ENCODE results near the gene TCTN1.

Gene TCTN1

GRCh38 chr12:110677982-110678381 is 64.1 kb downstream of the TCTN1 start:
- Histone ChIP-seq H3K9ac (ENCODE audit: low read length) (no peak overlapping the region), H2BK12ac (ENCODE audit: low read length in 2 of 2) (no peak overlapping the region), H3K27me3 (ENCODE audit: control insufficient read depth in 1 of 2, insufficient read depth in 1 of 2, low read length in 2 of 2) (peaks cover 0 to 2% of the 10 kb centered on the region in 2 experiments), H3K9me3 (ENCODE audit: control insufficient read depth, low read length) (peaks cover 8% of the 10 kb centered on the region), H3K23ac (ENCODE audit: low read length in 2 of 2) (no peak overlapping the region), H2AK5ac (ENCODE audit: low read length, severe bottlenecking) (no peak overlapping the region), H4K91ac (ENCODE audit: low read length) (no peak overlapping the region), H3K4me2 (ENCODE audit: low read length, poor library complexity, severe bottlenecking) (peak overlapping the region; percentile 13), H4K8ac (ENCODE audit: low read length) (no peak overlapping the region), H2BK15ac (ENCODE audit: low read depth, poor library complexity, severe bottlenecking) (no peak overlapping the region), H3K4ac (ENCODE audit: low read depth in 1 of 2, low read length in 2 of 2) (no peak overlapping the region), H2BK5ac (ENCODE audit: low read depth, low read length, poor library complexity, severe bottlenecking) (no peak overlapping the region), H3K14ac (ENCODE audit: low read length in 2 of 2) (no peak overlapping the region), H3K36me3 (ENCODE audit: control insufficient read depth in 1 of 2, insufficient read depth in 2 of 2, low read depth in 1 of 2, low read length in 2 of 2) (no peaks in the 10 kb centered on the region), H2BK120ac (ENCODE audit: low read depth, low read length) (no peak overlapping the region), H3K27ac (ENCODE audit: low read length, poor library complexity, severe bottlenecking) (peak overlapping the region; percentile 53), H3K18ac (ENCODE audit: low read depth in 1 of 2, low read length in 2 of 2) (no peak overlapping the region), H3K79me1 (replicated peaks; ENCODE audit: low read length, poor library complexity, severe bottlenecking) (no peaks in the 10 kb centered on the region), H3K4me3 (ENCODE audit: insufficient read depth in 1 of 2, low read depth in 1 of 2, low read length in 2 of 2) (no peak overlapping the region), H3K4me1 (ENCODE audit: control insufficient read depth, insufficient read depth, low read depth, low read length) (peaks cover 8% of the 10 kb centered on the region), H2AFZ (ENCODE audit: low read depth, low read length) (no peak overlapping the region)
- DNase-seq = no peak
- 96% methylated on average over 4 of the region's 4 CpGs for WGBS

GRCh38 chr12:110679201-110679600 is 65.3 kb downstream of the TCTN1 start:
- no peak overlapping the region for H3K18ac ChIP-seq (ENCODE audit: low read depth in 1 of 2, low read length in 2 of 2)
- H2BK120ac ChIP-seq (ENCODE audit: low read depth, low read length) = no peak overlapping the region
- H3K27ac ChIP-seq (ENCODE audit: low read length, poor library complexity, severe bottlenecking) = no peak overlapping the region
- H3K4me2 ChIP-seq (ENCODE audit: low read length, poor library complexity, severe bottlenecking) = no peak overlapping the region
- no peak overlapping the region for H4K91ac ChIP-seq (ENCODE audit: low read length)
- H3K79me1 ChIP-seq (replicated peaks; ENCODE audit: low read length, poor library complexity, severe bottlenecking) = no peaks in the 10 kb centered on the region
- no peak overlapping the region for H3K4ac ChIP-seq (ENCODE audit: low read depth in 1 of 2, low read length in 2 of 2)
- no peak overlapping the region for H4K8ac ChIP-seq (ENCODE audit: low read length)
- no peaks in the 10 kb centered on the region for H3K36me3 ChIP-seq (ENCODE audit: control insufficient read depth in 1 of 2, insufficient read depth in 2 of 2, low read depth in 1 of 2, low read length in 2 of 2)
- peaks cover 0 to 2% of the 10 kb centered on the region in 2 experiments for H3K27me3 ChIP-seq (ENCODE audit: control insufficient read depth in 1 of 2, insufficient read depth in 1 of 2, low read length in 2 of 2)
- no peak overlapping the region for H2AFZ ChIP-seq (ENCODE audit: low read depth, low read length)
- H3K4me1 ChIP-seq (ENCODE audit: control insufficient read depth, insufficient read depth, low read depth, low read length) = peaks cover 8% of the 10 kb centered on the region
- H3K14ac ChIP-seq (ENCODE audit: low read length in 2 of 2) = no peak overlapping the region
- H3K9me3 ChIP-seq (ENCODE audit: control insufficient read depth, low read length) = peaks cover 6% of the 10 kb centered on the region
- no peak overlapping the region for H2AK5ac ChIP-seq (ENCODE audit: low read length, severe bottlenecking)
- H3K9ac ChIP-seq (ENCODE audit: low read length) = no peak overlapping the region
- no peak for DNase-seq
- no peak overlapping the region for H3K4me3 ChIP-seq (ENCODE audit: insufficient read depth in 1 of 2, low read depth in 1 of 2, low read length in 2 of 2)
- no peak overlapping the region for H2BK12ac ChIP-seq (ENCODE audit: low read length in 2 of 2)
- H3K23ac ChIP-seq (ENCODE audit: low read length in 2 of 2) = no peak overlapping the region
- WGBS = 96% methylated on average over 8 of the region's 12 CpGs
- H2BK5ac ChIP-seq (ENCODE audit: low read depth, low read length, poor library complexity, severe bottlenecking) = no peak overlapping the region
- no peak overlapping the region for H2BK15ac ChIP-seq (ENCODE audit: low read depth, poor library complexity, severe bottlenecking)

- Histone ChIP-seq H4K8ac (ENCODE audit: low read length) (no peak overlapping the region), H3K14ac (ENCODE audit: low read length in 2 of 2) (no peak overlapping the region), H4K91ac (ENCODE audit: low read length) (no peak overlapping the region), H2BK12ac (ENCODE audit: low read length in 2 of 2) (no peak overlapping the region), H3K79me1 (replicated peaks; ENCODE audit: low read length, poor library complexity, severe bottlenecking) (no peaks in the 10 kb centered on the region), H3K27ac (ENCODE audit: low read length, poor library complexity, severe bottlenecking) (no peak overlapping the region), H3K4me1 (ENCODE audit: control insufficient read depth, insufficient read depth, low read depth, low read length) (peaks cover 8% of the 10 kb centered on the region), H2BK5ac (ENCODE audit: low read depth, low read length, poor library complexity, severe bottlenecking) (no peak overlapping the region), H3K4ac (ENCODE audit: low read depth in 1 of 2, low read length in 2 of 2) (no peak overlapping the region), H3K4me3 (ENCODE audit: insufficient read depth in 1 of 2, low read depth in 1 of 2, low read length in 2 of 2) (no peak overlapping the region), H3K9ac (ENCODE audit: low read length) (no peak overlapping the region), H2BK120ac (ENCODE audit: low read depth, low read length) (no peak overlapping the region), H3K27me3 (ENCODE audit: control insufficient read depth in 1 of 2, insufficient read depth in 1 of 2, low read length in 2 of 2) (peaks cover 0 to 2% of the 10 kb centered on the region in 2 experiments), H3K18ac (ENCODE audit: low read depth in 1 of 2, low read length in 2 of 2) (no peak overlapping the region), H2AK5ac (ENCODE audit: low read length, severe bottlenecking) (no peak overlapping the region), H3K23ac (ENCODE audit: low read length in 2 of 2) (no peak overlapping the region), H3K36me3 (ENCODE audit: control insufficient read depth in 1 of 2, insufficient read depth in 2 of 2, low read depth in 1 of 2, low read length in 2 of 2) (no peaks in the 10 kb centered on the region), H3K4me2 (ENCODE audit: low read length, poor library complexity, severe bottlenecking) (no peak overlapping the region), H2BK15ac (ENCODE audit: low read depth, poor library complexity, severe bottlenecking) (no peak overlapping the region), H3K9me3 (ENCODE audit: control insufficient read depth, low read length) (peaks cover 5% of the 10 kb centered on the region), H2AFZ (ENCODE audit: low read depth, low read length) (no peak overlapping the region)
- 65% methylated on average over 1 of the region's 1 CpG for WGBS
- no peak for DNase-seq
Observed at GRCh38 chr12:110680032-110680431, 66.1 kb downstream of the TCTN1 start.

- no peak overlapping the region for H2BK120ac ChIP-seq (ENCODE audit: low read depth, low read length)
- no peak overlapping the region for H2AK5ac ChIP-seq (ENCODE audit: low read length, severe bottlenecking)
- no peak overlapping the region for H3K4ac ChIP-seq (ENCODE audit: low read depth in 1 of 2, low read length in 2 of 2)
- no peak overlapping the region for H3K4me3 ChIP-seq (ENCODE audit: insufficient read depth in 1 of 2, low read depth in 1 of 2, low read length in 2 of 2)
- peaks cover 6% of the 10 kb centered on the region for H3K9me3 ChIP-seq (ENCODE audit: control insufficient read depth, low read length)
- H2BK15ac ChIP-seq (ENCODE audit: low read depth, poor library complexity, severe bottlenecking) = no peak overlapping the region
- no peak for DNase-seq
- H3K36me3 ChIP-seq (ENCODE audit: control insufficient read depth in 1 of 2, insufficient read depth in 2 of 2, low read depth in 1 of 2, low read length in 2 of 2) = no peaks in the 10 kb centered on the region
- no peak overlapping the region for H2AFZ ChIP-seq (ENCODE audit: low read depth, low read length)
- no peak overlapping the region for H4K91ac ChIP-seq (ENCODE audit: low read length)
- H3K4me1 ChIP-seq (ENCODE audit: control insufficient read depth, insufficient read depth, low read depth, low read length) = peaks cover 6% of the 10 kb centered on the region
- no peak overlapping the region for H3K23ac ChIP-seq (ENCODE audit: low read length in 2 of 2)
- 100% methylated on average over 1 of the region's 2 CpGs for WGBS
- no peak overlapping the region for H2BK12ac ChIP-seq (ENCODE audit: low read length in 2 of 2)
- no peak overlapping the region for H4K8ac ChIP-seq (ENCODE audit: low read length)
- H3K14ac ChIP-seq (ENCODE audit: low read length in 2 of 2) = no peak overlapping the region
- peaks cover 9 to 19% of the 10 kb centered on the region in 2 experiments for H3K27me3 ChIP-seq (ENCODE audit: control insufficient read depth in 1 of 2, insufficient read depth in 1 of 2, low read length in 2 of 2)
- H3K27ac ChIP-seq (ENCODE audit: low read length, poor library complexity, severe bottlenecking) = no peak overlapping the region
- H3K4me2 ChIP-seq (ENCODE audit: low read length, poor library complexity, severe bottlenecking) = no peak overlapping the region
- H3K9ac ChIP-seq (ENCODE audit: low read length) = no peak overlapping the region
- no peaks in the 10 kb centered on the region for H3K79me1 ChIP-seq (replicated peaks; ENCODE audit: low read length, poor library complexity, severe bottlenecking)
- H2BK5ac ChIP-seq (ENCODE audit: low read depth, low read length, poor library complexity, severe bottlenecking) = no peak overlapping the region
- no peak overlapping the region for H3K18ac ChIP-seq (ENCODE audit: low read depth in 1 of 2, low read length in 2 of 2)
Observed at GRCh38 chr12:110683888-110684287, 70.0 kb downstream of the TCTN1 start.

Data from mesenchymal stem cell (in vitro differentiated cells and primary cell).